GM21786 (cell line): ENCODE data around the gene R3HCC1L.

Experiments used
- ATAC-seq: cut with Tn5 transposase; IDR thresholded peaks from one replicate; pipeline ENCODE4 v1.9.1; 2021; ENCODE audit not compliant: unreplicated experiment

R3HCC1L gene

GRCh38 chr10:98272245-98272644 is 137.8 kb downstream of the R3HCC1L start:
- ATAC-seq, result no peak

GRCh38 chr10:98272656-98273055 is 138.2 kb downstream of the R3HCC1L start:
- ATAC-seq, result no peak

DNA sequence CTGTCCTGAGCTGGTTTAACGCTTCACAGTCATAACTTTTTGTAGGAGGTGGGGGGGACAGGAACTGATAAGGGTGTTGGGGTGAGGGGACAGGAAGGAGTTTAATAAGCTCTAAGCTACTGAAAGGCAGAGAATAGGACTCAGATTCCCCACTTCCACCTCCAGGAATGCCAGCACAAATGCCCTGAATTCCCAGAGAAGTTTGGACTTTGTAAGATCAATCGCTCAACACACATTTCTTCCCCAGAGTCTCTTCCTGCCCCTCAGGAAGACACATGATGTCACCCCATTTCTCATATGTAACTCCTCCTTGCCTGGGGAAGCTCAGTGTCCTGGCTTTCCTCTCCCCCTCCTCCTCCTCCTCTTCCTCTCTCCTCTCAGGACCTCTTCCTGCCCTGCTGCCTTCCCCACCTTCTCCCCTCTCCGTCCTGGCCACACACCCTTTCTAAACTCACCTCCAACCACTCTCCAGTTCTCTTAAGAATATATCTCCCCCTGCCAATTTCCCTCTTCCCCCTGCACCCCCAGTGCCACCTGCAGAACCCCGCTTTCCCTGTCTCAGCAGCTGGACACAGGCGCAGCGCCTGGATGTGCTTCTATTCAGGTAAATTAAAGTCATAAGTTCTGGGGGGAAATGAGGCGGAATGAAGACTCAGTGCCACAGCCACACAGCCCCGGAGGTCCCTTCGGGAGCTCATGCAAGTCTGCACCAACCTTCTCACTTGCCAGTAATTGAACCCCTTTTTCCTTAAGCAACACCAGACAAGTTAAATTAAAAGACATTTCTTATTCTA is 138.8 kb downstream of the R3HCC1L start:
- ATAC-seq, result no peak

DNA sequence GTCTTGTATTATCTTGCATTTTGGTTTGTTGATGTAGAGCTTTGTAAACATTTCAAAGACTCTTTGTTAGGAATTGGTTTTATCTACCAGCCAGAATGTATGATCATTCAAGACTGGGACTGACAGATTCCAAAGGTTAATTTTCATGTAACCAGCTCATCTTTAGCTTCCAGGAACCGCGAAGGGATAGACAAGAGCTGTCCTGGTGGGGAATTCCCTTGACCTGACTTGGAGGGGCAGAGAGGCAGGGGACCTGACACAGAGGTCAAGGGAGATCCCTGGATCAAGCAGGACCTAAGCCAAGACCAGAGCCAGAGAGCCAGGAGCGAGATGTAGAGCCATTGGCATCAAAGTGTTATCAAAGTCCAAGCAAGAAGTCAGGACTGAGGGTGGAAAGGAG is 140.1 kb downstream of the R3HCC1L start:
- no peak for ATAC-seq

- ATAC-seq, result no peak
Measured at GRCh38 chr10:98276311-98276710, 141.9 kb downstream of the R3HCC1L start.

DNA sequence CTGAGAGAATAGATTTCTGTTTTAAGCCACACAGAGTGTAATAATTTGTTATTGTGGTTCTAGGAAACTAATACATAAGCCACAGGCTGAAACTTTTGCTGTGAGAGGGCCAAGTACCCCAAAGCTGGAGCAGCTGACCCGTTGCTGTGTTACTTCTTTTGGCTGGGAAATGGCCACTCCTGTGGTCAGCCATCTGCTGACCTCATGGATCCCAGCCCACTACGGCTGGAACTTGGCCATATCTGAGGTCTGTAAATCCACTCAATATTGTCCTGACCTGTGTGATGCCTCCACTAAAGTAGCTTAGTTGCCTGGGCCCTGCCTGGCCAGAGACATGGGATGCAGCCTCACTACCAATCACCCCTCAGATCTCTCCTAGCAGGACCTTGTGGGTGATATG is 151.0 kb downstream of the R3HCC1L start:
- ATAC-seq, result no peak

DNA sequence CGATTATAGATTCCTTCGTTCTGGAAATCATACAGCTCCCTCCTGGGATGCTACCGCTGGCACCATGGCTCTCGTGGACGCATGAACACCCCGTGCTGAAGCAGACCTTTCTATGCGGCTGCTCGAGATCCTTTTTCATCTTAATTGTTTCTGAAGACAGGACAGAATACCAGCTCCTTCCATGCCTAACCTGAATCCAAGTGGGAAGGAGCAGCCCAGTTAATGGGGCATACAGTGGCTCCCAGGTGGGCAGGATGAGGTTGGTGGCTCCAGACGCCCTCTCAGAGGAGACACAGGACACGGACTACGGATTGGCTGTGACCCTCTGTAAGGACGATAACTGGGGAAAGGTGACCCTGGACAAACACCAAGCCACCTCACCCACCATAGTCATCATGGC is 152.0 kb downstream of the R3HCC1L start:
- no peak for ATAC-seq

GRCh38 chr10:98287321-98287720 is 152.9 kb downstream of the R3HCC1L start:
- no peak for ATAC-seq

DNA sequence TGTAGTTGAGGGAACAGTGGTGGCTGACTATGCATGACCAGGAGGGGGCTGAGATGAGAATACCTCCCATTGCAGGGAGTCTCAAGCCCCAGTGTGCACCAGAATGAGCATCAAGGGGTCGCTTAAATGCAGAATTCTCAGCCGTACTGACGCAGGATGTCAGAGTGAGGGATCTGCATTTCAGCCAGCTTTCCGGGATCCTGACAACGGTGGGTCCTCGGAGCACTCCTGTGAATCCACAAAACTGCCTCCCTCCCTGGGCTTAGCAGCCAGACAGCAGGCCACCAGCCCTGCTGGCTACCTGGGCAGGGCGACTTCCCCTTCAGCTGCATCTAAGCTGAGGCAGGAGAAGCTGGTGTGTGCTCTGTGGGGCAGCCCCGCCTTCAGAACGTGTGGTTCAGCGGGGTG is 155.3 kb downstream of the R3HCC1L start:
- ATAC-seq, result no peak

- no peak for ATAC-seq
Measured at GRCh38 chr10:98292971-98293370, 158.5 kb downstream of the R3HCC1L start.

DNA sequence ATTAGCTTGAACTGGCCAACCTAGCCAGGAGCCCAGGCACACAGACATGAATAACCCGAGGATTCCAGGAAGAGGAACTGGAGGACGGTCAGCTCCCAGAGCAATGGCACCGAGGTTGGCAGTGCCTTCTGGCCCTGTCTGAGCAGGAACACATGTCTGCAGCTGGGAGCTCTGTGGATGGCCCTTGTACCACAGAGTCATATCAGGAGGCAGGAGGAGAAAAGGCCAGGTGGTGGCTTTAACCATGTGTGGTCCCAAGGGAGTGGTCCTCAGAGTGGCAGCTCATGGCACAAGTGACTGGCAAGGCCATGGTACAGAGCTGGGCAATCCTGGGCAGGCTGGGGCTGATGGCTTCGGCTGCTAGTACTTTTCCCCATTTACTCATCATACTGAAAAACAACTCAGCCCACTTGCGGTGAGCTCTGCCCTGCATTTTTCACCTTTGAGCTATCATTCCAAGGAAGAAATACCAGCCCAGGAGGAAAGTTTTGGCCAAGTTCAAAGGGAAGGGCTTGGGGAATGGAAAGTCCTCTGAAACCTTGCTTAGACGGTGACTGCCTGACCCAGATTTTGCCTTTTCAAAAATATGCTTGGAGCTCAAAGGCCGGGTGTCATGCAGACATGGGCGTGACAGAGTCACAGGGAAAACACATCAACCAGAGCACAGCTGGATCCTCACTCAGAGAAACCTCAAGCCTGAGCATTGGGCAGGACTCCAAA is 159.3 kb downstream of the R3HCC1L start:
- no peak for ATAC-seq

- ATAC-seq, result no peak
Measured at GRCh38 chr10:98294270-98294627, 159.8 kb downstream of the R3HCC1L start.
